Effector memory CD4-positive, alpha-beta T cell (primary cell): ENCODE results near the gene ABCG5.
A peak's percentile ranks its signal among the peaks of the same experiment; 100 is the strongest.

Source experiments
- DNase-seq, 3 donors: peaks; one replicate each; pipeline ENCODE4 v3.0.0-alpha.2; 2020
- H3K27ac ChIP-seq: 2 replicates; pipeline ENCODE4 v1.7.0; 2013; ENCODE audit warnings: mild to moderate bottlenecking, low read length, moderate library complexity; ENCODE audit not compliant: insufficient read depth, poor library complexity, severe bottlenecking
- H3K27me3 ChIP-seq: replicated peaks from 2 replicates; pipeline ENCODE4 v1.7.0; 2013; ENCODE audit warnings: mild to moderate bottlenecking, low read length; ENCODE audit not compliant: insufficient read depth, control insufficient read depth, poor library complexity, severe bottlenecking
- H3K36me3 ChIP-seq: 2 replicates; pipeline ENCODE4 v1.7.0; 2013; ENCODE audit warnings: mild to moderate bottlenecking, low read length, moderate library complexity; ENCODE audit not compliant: control insufficient read depth, insufficient read depth
- H3K4me1 ChIP-seq: 2 replicates; pipeline ENCODE4 v1.7.0; 2013; ENCODE audit warnings: low read length, mild to moderate bottlenecking; ENCODE audit not compliant: control insufficient read depth, insufficient read depth, poor library complexity, severe bottlenecking
- H3K4me3 ChIP-seq: 2 replicates; pipeline ENCODE4 v1.7.0; 2013; ENCODE audit warnings: low read length, low read depth, mild to moderate bottlenecking; ENCODE audit not compliant: insufficient read depth, poor library complexity, severe bottlenecking
- H3K9me3 ChIP-seq: 2 replicates; pipeline ENCODE4 v1.7.0; 2013; ENCODE audit warnings: mild to moderate bottlenecking, low read length, moderate library complexity; ENCODE audit not compliant: control insufficient read depth

The ABCG5 gene

DNA sequence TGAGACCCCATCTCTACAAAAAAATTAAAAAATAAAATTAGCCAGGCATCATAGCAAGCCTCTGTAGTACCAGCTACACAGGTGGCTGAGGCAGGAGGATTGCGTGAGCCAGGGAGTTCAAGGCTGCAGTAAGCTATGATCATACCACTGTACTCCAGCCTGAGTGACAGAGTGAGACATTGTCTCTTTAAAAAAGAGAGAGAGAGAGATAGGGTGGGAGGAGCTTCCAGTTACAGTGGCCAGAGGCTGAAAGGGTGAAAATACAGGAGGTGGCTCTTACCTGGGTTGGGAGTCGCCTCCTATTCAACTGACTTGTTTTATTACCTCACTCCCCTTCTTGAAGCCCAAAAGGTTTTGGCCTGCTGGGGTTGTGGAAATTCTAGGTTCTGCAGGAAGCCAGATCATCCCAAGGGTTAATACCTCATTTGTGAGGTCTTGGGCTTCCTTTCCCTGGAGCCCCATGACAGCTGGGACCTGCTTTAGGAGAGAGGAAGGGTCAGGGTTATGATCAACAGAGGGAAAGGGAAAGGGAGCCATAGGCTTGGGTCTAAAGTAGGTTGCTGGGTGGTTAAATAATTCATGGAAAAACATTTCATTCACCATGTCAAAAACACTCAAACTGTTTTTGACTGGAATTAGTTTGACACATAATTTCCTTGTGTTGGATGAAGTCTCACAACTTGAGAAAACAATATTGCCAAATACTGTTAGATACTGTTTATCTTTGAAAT lies 47.4 kb downstream of the ABCG5 start:
- H3K4me1 ChIP-seq, result no peaks in the 10 kb centered on the region
- no peaks in the 10 kb centered on the region for H3K36me3 ChIP-seq
- no peaks in the 10 kb centered on the region for H3K9me3 ChIP-seq
- no peak for DNase-seq
- no peaks in the 10 kb centered on the region for H3K27me3 ChIP-seq
- H3K27ac ChIP-seq, result no peak overlapping the region
- H3K4me3 ChIP-seq, result no peak overlapping the region

DNA sequence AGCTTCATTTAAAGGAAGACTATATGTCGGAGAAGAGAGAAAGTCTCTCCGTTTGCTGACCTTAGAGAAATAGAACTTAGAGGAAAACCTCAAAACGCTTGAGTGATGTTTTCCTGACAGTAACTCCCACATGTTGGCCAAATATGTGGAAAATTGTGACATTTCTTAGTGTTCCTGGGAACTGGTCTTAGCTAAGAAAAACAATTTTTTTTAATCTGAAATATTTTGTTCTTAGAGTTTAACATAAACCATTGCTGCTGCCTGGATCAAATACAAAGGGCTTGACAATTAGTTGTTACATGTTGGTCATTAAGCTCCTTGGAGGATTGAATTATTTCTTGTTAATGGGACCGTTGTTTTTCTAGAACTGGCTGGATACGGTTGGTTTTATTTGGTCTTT lies 48.5 kb downstream of the ABCG5 start:
- Histone ChIP-seq H3K27ac (no peak overlapping the region), H3K9me3 (no peaks in the 10 kb centered on the region), H3K4me3 (no peak overlapping the region), H3K36me3 (no peaks in the 10 kb centered on the region), H3K27me3 (no peaks in the 10 kb centered on the region), H3K4me1 (no peaks in the 10 kb centered on the region)
- no peak for DNase-seq

DNA sequence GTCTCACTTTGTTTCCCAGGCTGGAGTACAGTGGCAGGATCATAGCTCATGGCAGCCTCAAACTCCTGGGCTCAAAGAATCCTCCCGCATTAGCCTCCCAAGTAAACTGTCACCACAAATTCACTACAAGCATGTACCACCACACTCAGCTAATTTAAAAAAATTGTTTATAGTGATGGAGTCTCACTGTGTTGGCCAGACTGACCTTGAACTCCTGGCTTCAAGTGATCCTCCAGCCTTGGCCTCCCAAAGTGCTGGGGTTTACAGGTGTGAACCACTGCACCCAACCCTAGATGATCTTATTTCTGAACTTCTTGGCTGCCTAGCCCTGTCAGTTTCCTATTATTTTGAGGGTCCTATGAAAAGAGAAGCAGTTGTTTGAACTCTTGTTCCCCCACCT lies 50.0 kb downstream of the ABCG5 start:
- H3K4me3 ChIP-seq, result no peak overlapping the region
- no peaks in the 10 kb centered on the region for H3K27me3 ChIP-seq
- no peaks in the 10 kb centered on the region for H3K4me1 ChIP-seq
- H3K27ac ChIP-seq, result no peak overlapping the region
- H3K36me3 ChIP-seq, result no peaks in the 10 kb centered on the region
- DNase-seq, result no peak
- no peaks in the 10 kb centered on the region for H3K9me3 ChIP-seq

DNA sequence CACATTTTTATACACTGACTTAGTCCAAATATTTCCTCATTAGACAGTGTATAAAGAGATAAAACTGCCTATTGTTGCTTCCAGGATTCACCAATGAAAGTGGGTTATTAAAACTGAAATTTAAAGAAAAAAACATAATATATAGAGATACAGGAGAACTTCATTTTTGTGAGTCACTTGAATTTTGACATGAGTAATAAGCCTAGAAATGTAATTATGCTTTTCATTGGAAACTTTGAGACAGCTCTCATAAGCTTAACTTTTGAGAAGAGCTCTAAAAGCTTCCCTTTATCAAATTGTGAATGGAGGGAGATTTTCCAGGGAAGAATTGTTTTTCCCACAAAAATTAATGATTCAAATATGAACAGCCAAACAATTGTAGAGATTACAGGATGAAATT lies 50.7 kb downstream of the ABCG5 start:
- Histone ChIP-seq H3K4me1 (no peaks in the 10 kb centered on the region), H3K27ac (no peak overlapping the region), H3K9me3 (no peaks in the 10 kb centered on the region), H3K27me3 (no peaks in the 10 kb centered on the region), H3K36me3 (no peaks in the 10 kb centered on the region), H3K4me3 (no peak overlapping the region)
- DNase-seq, result no peak

DNA sequence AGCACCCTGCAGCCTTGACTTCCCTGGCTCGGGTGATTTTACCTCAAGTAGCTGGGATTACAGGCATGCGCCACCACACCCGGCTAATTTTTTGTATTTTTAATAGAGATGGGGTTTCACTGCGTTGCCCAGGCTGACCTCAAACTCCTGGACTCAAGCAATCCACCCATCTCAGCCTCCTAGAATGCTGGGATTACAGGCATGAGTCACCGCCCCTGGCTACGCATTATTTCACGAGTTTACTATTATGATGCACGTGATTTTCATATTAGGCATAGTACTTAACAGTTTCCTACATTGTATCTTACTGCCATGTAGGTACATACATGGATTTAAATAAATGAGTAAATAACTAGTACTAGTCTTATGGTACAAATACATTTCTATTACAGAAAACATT lies 60.4 kb downstream of the ABCG5 start:
- H3K4me3 ChIP-seq, result no peak overlapping the region

DNA sequence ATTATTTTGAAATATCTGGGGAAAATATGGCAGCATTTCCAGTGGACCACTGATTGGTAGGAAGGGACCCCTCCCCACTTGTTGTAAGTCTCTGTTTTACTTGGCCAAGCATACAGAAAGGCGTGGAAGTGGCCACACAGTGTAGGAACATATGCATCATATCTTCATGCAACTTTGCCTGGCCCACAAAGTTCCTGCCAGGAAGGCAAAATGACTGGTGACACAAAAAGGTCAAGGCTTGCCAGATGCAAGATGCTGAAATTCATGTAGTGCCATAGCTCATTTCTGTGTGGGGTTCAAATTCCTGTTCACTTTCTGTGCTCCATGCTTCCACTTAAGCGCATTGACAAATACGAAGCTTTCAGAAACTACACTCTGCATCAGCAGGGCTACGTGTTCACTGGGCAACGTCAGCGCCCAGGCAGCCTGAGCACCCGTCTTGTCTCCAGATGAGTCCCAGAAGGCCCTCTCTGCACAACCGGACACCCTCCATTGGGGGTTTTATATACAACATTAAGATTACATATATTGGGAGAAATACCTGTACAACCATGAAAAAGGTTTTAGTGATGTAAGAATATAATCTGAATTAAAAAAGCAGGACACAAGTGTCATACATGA lies 61.2 kb downstream of the ABCG5 start:
- H3K9me3 ChIP-seq, result no peaks in the 10 kb centered on the region
- no peak for DNase-seq
- H3K36me3 ChIP-seq, result no peaks in the 10 kb centered on the region
- H3K27me3 ChIP-seq, result no peaks in the 10 kb centered on the region
- H3K4me3 ChIP-seq, result no peak overlapping the region
- no peak overlapping the region for H3K27ac ChIP-seq
- no peaks in the 10 kb centered on the region for H3K4me1 ChIP-seq

More for the DNA sequence above, 60.4 kb downstream of the ABCG5 start:
- no peaks in the 10 kb centered on the region for H3K36me3 ChIP-seq
- H3K27ac ChIP-seq, result no peak overlapping the region
- no peak for DNase-seq
- H3K27me3 ChIP-seq, result no peaks in the 10 kb centered on the region
- no peaks in the 10 kb centered on the region for H3K4me1 ChIP-seq
- no peaks in the 10 kb centered on the region for H3K9me3 ChIP-seq

DNA sequence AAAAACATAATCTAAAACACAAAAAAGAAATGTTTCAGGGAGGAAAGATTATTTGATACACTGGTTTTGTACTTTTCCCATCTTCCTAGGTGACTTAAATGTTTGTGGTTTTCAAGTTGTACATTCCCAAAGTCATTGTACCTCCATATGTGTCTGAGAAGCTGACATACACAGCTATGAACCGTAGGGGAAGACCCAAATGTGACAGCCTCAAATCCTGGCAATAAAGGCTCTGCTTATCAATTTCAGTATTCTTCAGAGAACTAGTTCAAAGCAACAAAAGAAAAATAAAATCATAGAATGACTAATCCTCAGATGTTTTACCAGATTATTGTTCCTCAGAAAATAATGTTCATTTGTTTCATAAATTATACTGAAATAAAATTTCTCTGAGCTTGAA lies 62.3 kb downstream of the ABCG5 start:
- no peak overlapping the region for H3K4me3 ChIP-seq
- no peaks in the 10 kb centered on the region for H3K36me3 ChIP-seq
- H3K4me1 ChIP-seq, result no peaks in the 10 kb centered on the region
- H3K27ac ChIP-seq, result no peak overlapping the region
- H3K27me3 ChIP-seq, result no peaks in the 10 kb centered on the region
- H3K9me3 ChIP-seq, result no peaks in the 10 kb centered on the region
- no peak for DNase-seq

DNA sequence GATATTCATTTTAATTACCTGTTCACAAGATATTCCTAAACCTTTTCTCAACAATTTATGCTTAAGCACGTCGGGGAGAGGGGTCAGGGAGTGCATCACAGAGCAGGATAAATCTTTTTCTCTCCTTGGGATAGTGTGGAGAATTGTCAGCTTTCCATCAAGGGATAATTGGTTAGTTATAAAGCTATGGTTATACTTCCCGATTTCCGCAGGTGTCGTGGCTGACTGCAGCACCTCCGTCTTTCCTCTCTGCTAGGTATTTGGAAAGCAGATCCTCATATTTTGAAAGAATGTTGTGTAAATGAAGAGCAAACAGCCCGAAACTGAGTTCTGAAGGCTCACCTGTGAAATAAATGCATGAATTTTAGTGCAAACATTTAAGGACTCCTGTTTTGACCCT lies 64.0 kb downstream of the ABCG5 start:
- H3K4me1 ChIP-seq, result no peaks in the 10 kb centered on the region
- no peaks in the 10 kb centered on the region for H3K9me3 ChIP-seq
- H3K27me3 ChIP-seq, result no peaks in the 10 kb centered on the region
- H3K36me3 ChIP-seq, result no peaks in the 10 kb centered on the region
- peak overlapping the region; percentile 85 for H3K4me3 ChIP-seq
- no peak for DNase-seq
- no peak overlapping the region for H3K27ac ChIP-seq

DNA sequence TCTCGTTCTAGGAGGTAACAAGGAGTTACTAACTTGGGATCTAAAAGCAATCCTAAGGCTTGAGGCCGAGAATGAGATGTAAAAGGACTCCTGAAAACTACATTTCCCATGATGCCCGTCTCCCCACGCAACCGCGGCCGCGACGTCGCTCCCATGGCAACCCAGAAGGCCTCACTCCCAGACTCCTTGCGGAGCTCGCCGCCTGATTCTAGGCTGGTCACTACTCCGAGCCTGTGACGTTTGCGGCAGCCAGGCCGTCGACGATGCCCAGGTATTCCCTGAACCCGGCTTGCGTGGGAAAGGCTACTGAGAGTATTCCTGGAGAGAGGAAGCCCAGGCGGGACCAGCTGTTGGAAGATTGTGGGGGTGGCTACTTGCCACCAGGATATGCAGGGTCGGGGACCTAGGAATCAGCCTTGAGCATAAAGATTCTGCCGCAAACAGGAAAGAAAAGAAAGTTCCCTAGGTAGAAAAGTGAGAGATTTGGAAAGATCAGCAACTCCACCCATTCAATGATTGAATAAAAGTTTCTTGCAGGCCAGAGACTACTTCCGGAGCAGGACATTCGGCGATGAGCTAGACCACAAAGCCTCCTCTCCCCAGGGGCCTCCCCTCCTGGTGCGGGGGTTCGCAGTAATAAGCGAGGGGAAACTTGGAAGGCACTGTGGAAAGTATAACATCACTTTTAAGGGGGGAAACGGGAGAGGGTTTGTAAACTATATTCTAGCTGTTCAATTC lies 64.6 kb downstream of the ABCG5 start, which contains the start of gene DYNC2LI1:
TSS of gene DYNC2LI1 (plus strand) at position 164 of the 738 bp plus-strand sequence. CDS start at position 264, 100 bp downstream.
- H3K4me3 ChIP-seq, result peak within 1 kb of the TSS; percentile 85
- no peaks in the 10 kb centered on the region for H3K27me3 ChIP-seq
- no peaks in the 10 kb centered on the region for H3K4me1 ChIP-seq
- no peaks in the 10 kb centered on the region for H3K9me3 ChIP-seq
- peak; percentile 37 to 54 (median 38) for DNase-seq
- H3K27ac ChIP-seq, result peak within 1 kb of the TSS; percentile 50
- H3K36me3 ChIP-seq, result no peaks in the 10 kb centered on the region

DNA sequence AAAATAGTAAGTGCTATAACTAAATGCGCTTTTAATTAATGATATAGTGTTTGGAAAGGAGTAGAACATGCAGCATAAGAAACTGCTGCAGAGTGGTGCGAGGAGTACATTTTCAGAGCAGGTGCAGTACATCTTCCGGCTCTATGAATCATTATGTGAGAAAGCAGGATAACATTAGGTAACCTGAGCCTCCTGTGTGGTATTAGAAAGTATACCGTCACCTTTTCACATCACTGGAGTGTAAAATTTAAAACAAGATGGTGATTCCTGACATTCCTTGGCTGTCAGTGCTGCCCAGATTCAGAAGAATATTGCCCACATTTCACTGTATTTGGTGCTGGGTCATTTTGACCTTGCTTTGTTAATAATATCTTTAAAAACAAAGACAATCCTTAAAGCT lies 72.6 kb downstream of the ABCG5 start:
- Histone ChIP-seq H3K27me3 (no peaks in the 10 kb centered on the region), H3K4me1 (no peaks in the 10 kb centered on the region), H3K9me3 (no peaks in the 10 kb centered on the region), H3K27ac (no peak overlapping the region), H3K4me3 (no peak overlapping the region), H3K36me3 (no peaks in the 10 kb centered on the region)
- no peak for DNase-seq
